H9 (cell line): ENCODE data around the gene SEZ6. TPM values are rescaled to one million over a fixed set of nuclear protein-coding genes. Genes with fewer than 3 reads are reported as not detected.
A peak's percentile ranks its signal among the peaks of the same experiment; 100 is the strongest.

Experiments
- DNase-seq: peaks from one replicate; pipeline ENCODE4 v3.0.0-alpha.2; 2017
- H2AFZ ChIP-seq: one replicate; pipeline ENCODE4 v1.6.1; 2013; ENCODE audit warnings: mild to moderate bottlenecking, low read length, control low read depth, moderate library complexity
- H2AK5ac ChIP-seq: 2 replicates; pipeline ENCODE4 v1.6.1; 2013; ENCODE audit warnings: low read length, control low read depth, mixed read lengths; ENCODE audit not compliant: insufficient read length
- H2BK120ac ChIP-seq: one replicate; pipeline ENCODE4 v1.6.1; 2013; ENCODE audit warnings: low read depth, mild to moderate bottlenecking, low read length, control low read depth, inconsistent platforms; ENCODE audit not compliant: poor library complexity, severe bottlenecking
- H2BK12ac ChIP-seq: 2 replicates; pipeline ENCODE4 v1.6.1; 2013; ENCODE audit warnings: low read length, control low read depth, mixed read lengths, low read depth; ENCODE audit not compliant: insufficient read length
- H2BK15ac ChIP-seq: 2 replicates; pipeline ENCODE4 v1.6.1; 2013; ENCODE audit warnings: low read depth, low read length, control low read depth
- H2BK20ac ChIP-seq: one replicate; pipeline ENCODE4 v1.6.1; 2013; ENCODE audit warnings: low read depth, mild to moderate bottlenecking, low read length, control low read depth, inconsistent platforms; ENCODE audit not compliant: poor library complexity, severe bottlenecking
- H2BK5ac ChIP-seq: 2 replicates; pipeline ENCODE4 v1.6.1; 2013; ENCODE audit warnings: low read length, control low read depth, mixed read lengths; ENCODE audit not compliant: insufficient read length
- H3K14ac ChIP-seq: 2 replicates; pipeline ENCODE4 v1.6.1; 2013; ENCODE audit warnings: low read length, control low read depth; ENCODE audit not compliant: insufficient read depth
- H3K18ac ChIP-seq: 2 replicates; pipeline ENCODE4 v1.6.1; 2013; ENCODE audit warnings: low read depth, mild to moderate bottlenecking, mixed read lengths, low read length, control low read depth; ENCODE audit not compliant: insufficient read length
- H3K23ac ChIP-seq: 2 replicates; pipeline ENCODE4 v1.6.1; 2013; ENCODE audit warnings: low read length, control low read depth, mixed read lengths, low read depth; ENCODE audit not compliant: insufficient read length
- H3K23me2 ChIP-seq: 2 replicates; pipeline ENCODE4 v1.6.1; 2013; ENCODE audit warnings: low read depth, mild to moderate bottlenecking, mixed read lengths, low read length, control low read depth; ENCODE audit not compliant: insufficient read length, poor library complexity, severe bottlenecking
- H3K27ac ChIP-seq: 2 replicates; pipeline ENCODE4 v1.5.1; 2013; ENCODE audit warnings: low read length, control low read depth, mixed read lengths, low read depth; ENCODE audit not compliant: insufficient read length
- H3K27me3 ChIP-seq: 2 replicates; pipeline ENCODE4 v1.6.1; 2013; ENCODE audit warnings: low read length, control low read depth, inconsistent platforms; ENCODE audit not compliant: insufficient read depth
- H3K4ac ChIP-seq: 2 replicates; pipeline ENCODE4 v1.6.1; 2013; ENCODE audit warnings: low read depth, mild to moderate bottlenecking, control low read depth, inconsistent platforms, low read length, moderate library complexity
- H3K4me1 ChIP-seq: 2 replicates; pipeline ENCODE4 v1.6.1; 2013; ENCODE audit warnings: low read length, control low read depth, inconsistent platforms; ENCODE audit not compliant: insufficient read depth
- H3K4me2 ChIP-seq: 2 replicates; pipeline ENCODE4 v1.6.1; 2013; ENCODE audit warnings: low read length, control low read depth, mixed read lengths; ENCODE audit not compliant: insufficient read length, insufficient read depth
- H3K56ac ChIP-seq: 2 replicates; pipeline ENCODE4 v1.6.1; 2013; ENCODE audit warnings: low read depth, mild to moderate bottlenecking, mixed read lengths, low read length, control low read depth; ENCODE audit not compliant: insufficient read length
- H3K79me1 ChIP-seq: 2 replicates; pipeline ENCODE4 v1.6.1; 2013; ENCODE audit warnings: low read depth, mild to moderate bottlenecking, moderate library complexity, low read length, control low read depth, inconsistent platforms; ENCODE audit not compliant: insufficient read depth, poor library complexity, severe bottlenecking
- H3K79me2 ChIP-seq: 2 replicates; pipeline ENCODE4 v1.6.1; 2013; ENCODE audit warnings: low read length, control low read depth, inconsistent platforms; ENCODE audit not compliant: insufficient read depth
- H3K9ac ChIP-seq: 2 replicates; pipeline ENCODE4 v1.6.1; 2013; ENCODE audit warnings: low read length, control low read depth, mixed read lengths; ENCODE audit not compliant: insufficient read length; ENCODE audit errors: extremely low read depth
- H3K9me3 ChIP-seq: one replicate; pipeline ENCODE4 v1.6.1; 2013; ENCODE audit warnings: low read depth, low read length, inconsistent platforms; ENCODE audit not compliant: control insufficient read depth
- H3T11ph ChIP-seq: one replicate; pipeline ENCODE4 v1.6.1; 2013; ENCODE audit warnings: mild to moderate bottlenecking, low read length, control low read depth, inconsistent platforms
- H4K20me1 ChIP-seq: one replicate; pipeline ENCODE4 v1.6.1; 2013; ENCODE audit not compliant: control insufficient read depth, insufficient read length, insufficient read depth
- H4K5ac ChIP-seq: 2 replicates; pipeline ENCODE4 v1.6.1; 2013; ENCODE audit warnings: low read depth, mild to moderate bottlenecking, mixed read lengths, low read length, control low read depth; ENCODE audit not compliant: insufficient read length
- H4K8ac ChIP-seq: replicated peaks from 2 replicates; pipeline ENCODE4 v1.6.1; 2013; ENCODE audit warnings: low read length, control low read depth, mixed read lengths, low read depth; ENCODE audit not compliant: insufficient read length
- H4K91ac ChIP-seq: 2 replicates; pipeline ENCODE4 v1.6.1; 2013; ENCODE audit warnings: low read depth, mild to moderate bottlenecking, moderate library complexity, mixed read lengths, low read length, control low read depth; ENCODE audit not compliant: insufficient read length
- H3K27ac Mint-ChIP-seq, 3 experiments: 2 replicates in 2 of 3; 3 replicates in 1 of 3; pipeline ENCODE4 v1.8.0; 2020 to 2021; ENCODE audit warnings: mixed read lengths in 3 of 3, mild to moderate bottlenecking in 1 of 3, moderate library complexity in 1 of 3
- H3K27me3 Mint-ChIP-seq: 2 replicates; pipeline ENCODE4 v1.8.0; 2021; ENCODE audit warnings: low read depth, mild to moderate bottlenecking, moderate library complexity, mixed read lengths
- H3K36me3 Mint-ChIP-seq, 3 experiments: 2 replicates in 2 of 3; 3 replicates in 1 of 3; pipeline ENCODE4 v1.8.0; 2020 to 2021; ENCODE audit warnings: low read depth in 3 of 3, mixed read lengths in 3 of 3; ENCODE audit not compliant: insufficient read depth in 1 of 3
- H3K4me1 Mint-ChIP-seq, 2 experiments: 2 replicates each; pipeline ENCODE4 v1.8.0; 2020; ENCODE audit warnings: mixed read lengths in 2 of 2
- H3K4me3 Mint-ChIP-seq, 2 experiments: 2 replicates in 1 of 2; 3 replicates in 1 of 2; pipeline ENCODE4 v1.8.0; 2020 to 2021; ENCODE audit warnings: mild to moderate bottlenecking in 2 of 2, mixed read lengths in 2 of 2, moderate library complexity in 1 of 2
- H3K9me3 Mint-ChIP-seq, 2 experiments: 2 replicates in 1 of 2; 3 replicates in 1 of 2; pipeline ENCODE4 v1.8.0; 2020; ENCODE audit warnings: mild to moderate bottlenecking in 2 of 2, mixed read lengths in 2 of 2, moderate library complexity in 1 of 2
- WGBS: extraction: QIAGEN DNeasy Blood & Tissue Kit; methylation state at CpG from one replicate; pipeline ENCODE4 v1.1.7; 2013; ENCODE audit warnings: missing lambda C conversion rate, low lambda C conversion rate, mixed read lengths; ENCODE audit not compliant: insufficient read length; ENCODE audit errors: extremely low coverage; 5-methylcytosine and 5-hydroxymethylcytosine counted together
- total RNA-seq: library from RNA; stranded (reverse); gene quantifications from 2 replicates; pipeline ENCODE4 v1.2.1, GENCODE V29; 2021
- TF ChIP-seq, protein P1 (sequence below): fragments of 200-600 bp; sonication (generic); conservative IDR thresholded peaks from 3 replicates; pipeline ENCODE4 v1.8.0; 2021; ENCODE audit warnings: antibody characterized with exemption, mild to moderate bottlenecking

SEZ6 gene
- total RNA-seq, 1 experiment from 2014 or later: 1.8 TPM

DNA sequence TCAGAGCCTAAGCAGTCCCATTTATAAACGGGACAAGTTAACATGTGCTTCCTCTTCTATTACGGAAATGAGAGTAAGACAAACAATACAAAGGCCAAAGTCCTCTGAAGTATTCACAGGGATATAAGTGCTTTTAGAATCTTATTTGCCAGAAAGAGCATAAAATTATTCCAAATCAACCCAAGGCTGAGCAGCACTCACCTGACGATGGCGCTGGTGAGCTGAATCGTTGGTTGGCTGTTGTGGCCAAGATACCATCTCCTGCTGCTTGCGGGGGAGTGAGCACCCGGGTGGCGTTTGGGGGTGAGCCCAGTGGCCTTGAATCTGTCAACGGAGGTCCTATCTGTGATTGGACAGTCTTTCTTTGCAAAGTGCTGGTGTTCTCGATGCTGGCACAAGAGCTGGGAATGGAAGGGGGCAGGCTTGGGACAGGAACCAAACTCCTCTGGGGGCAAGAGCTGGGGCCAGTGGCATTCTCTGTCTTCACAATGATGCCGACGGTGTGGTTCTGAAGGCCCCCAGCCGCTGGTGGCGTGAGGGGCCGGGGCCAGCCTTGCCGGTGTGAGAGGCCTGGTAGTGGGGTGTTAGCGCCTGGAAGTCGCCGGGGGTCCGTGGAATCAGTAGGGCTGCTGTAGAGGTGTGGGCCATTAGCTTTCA is 93.4 kb downstream of the SEZ6 start:
- Histone ChIP-seq H3K9me3 (no peaks in the 10 kb centered on the region), H4K5ac (no peak overlapping the region), H3K4me1 (peaks cover 5% of the 10 kb centered on the region; the same call in 1 of the 2 replicates), H3K4me2 (no peak overlapping the region), H2BK12ac (no peak overlapping the region), H3K56ac (no peak overlapping the region), H2BK15ac (no peak overlapping the region), H3K23me2 (no peaks in the 10 kb centered on the region), H3K4ac (no peak overlapping the region), H3K23ac (no peak overlapping the region), H3K79me2 (no peaks in the 10 kb centered on the region), H2AK5ac (no peak overlapping the region), H3K27ac (no peak overlapping the region), H4K20me1 (no peaks in the 10 kb centered on the region), H3K18ac (no peak overlapping the region), H2BK120ac (no peak overlapping the region), H3T11ph (no peak overlapping the region), H4K8ac (no peak overlapping the region), H3K14ac (no peak overlapping the region), H2BK20ac (no peak overlapping the region), H3K9ac (no peak overlapping the region), H4K91ac (no peak overlapping the region), H2BK5ac (no peak overlapping the region), H3K79me1 (no peaks in the 10 kb centered on the region), H2AFZ (no peak overlapping the region), H3K27me3 (no peaks in the 10 kb centered on the region)
- WGBS: no CpG with 5 or more reads among the region's 20 CpGs
- H3K27ac Mint-ChIP-seq: peak overlapping the region in 2 of 3 experiments; percentile 68 to 86; a peak in 3 of 7 replicates
- H3K4me1 Mint-ChIP-seq: peaks cover 14 to 23% of the 10 kb centered on the region in 2 experiments
- H3K36me3 Mint-ChIP-seq: peaks cover 79 to 95% (median 93%) of the 10 kb centered on the region in 3 experiments
- H3K9me3 Mint-ChIP-seq: no peaks in the 10 kb centered on the region
- TF ChIP-seq, protein P1, sequence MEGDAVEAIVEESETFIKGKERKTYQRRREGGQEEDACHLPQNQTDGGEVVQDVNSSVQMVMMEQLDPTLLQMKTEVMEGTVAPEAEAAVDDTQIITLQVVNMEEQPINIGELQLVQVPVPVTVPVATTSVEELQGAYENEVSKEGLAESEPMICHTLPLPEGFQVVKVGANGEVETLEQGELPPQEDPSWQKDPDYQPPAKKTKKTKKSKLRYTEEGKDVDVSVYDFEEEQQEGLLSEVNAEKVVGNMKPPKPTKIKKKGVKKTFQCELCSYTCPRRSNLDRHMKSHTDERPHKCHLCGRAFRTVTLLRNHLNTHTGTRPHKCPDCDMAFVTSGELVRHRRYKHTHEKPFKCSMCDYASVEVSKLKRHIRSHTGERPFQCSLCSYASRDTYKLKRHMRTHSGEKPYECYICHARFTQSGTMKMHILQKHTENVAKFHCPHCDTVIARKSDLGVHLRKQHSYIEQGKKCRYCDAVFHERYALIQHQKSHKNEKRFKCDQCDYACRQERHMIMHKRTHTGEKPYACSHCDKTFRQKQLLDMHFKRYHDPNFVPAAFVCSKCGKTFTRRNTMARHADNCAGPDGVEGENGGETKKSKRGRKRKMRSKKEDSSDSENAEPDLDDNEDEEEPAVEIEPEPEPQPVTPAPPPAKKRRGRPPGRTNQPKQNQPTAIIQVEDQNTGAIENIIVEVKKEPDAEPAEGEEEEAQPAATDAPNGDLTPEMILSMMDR: peak; percentile 60; the same call in 2 of the 3 replicates
- H3K4me3 Mint-ChIP-seq: no peak overlapping the region
- no peak for DNase-seq
- no peaks in the 10 kb centered on the region for H3K27me3 Mint-ChIP-seq
